Endothelial cell (in vitro differentiated cells): ENCODE data around the gene ZNF837. TPM values are rescaled to one million over a fixed set of nuclear protein-coding genes. Genes with fewer than 3 reads are reported as not detected.

Source experiments
- DNase-seq: peaks from one replicate; pipeline ENCODE4 v3.0.0; 2021; ENCODE audit warnings: low spot score
- H3K27ac Mint-ChIP-seq: one replicate; pipeline ENCODE4 v1.8.0; 2021; ENCODE audit warnings: mixed read lengths, inconsistent platforms; ENCODE audit not compliant: unreplicated experiment
- H3K27me3 Mint-ChIP-seq: one replicate; pipeline ENCODE4 v1.8.0; 2021; ENCODE audit warnings: mild to moderate bottlenecking, moderate library complexity, mixed read lengths, inconsistent platforms; ENCODE audit not compliant: unreplicated experiment
- H3K36me3 Mint-ChIP-seq: one replicate; pipeline ENCODE4 v1.8.0; 2021; ENCODE audit warnings: mild to moderate bottlenecking, low read depth, mixed read lengths, inconsistent platforms; ENCODE audit not compliant: unreplicated experiment
- H3K4me1 Mint-ChIP-seq: one replicate; pipeline ENCODE4 v1.8.0; 2021; ENCODE audit warnings: mild to moderate bottlenecking, mixed read lengths, inconsistent platforms; ENCODE audit not compliant: unreplicated experiment
- H3K4me3 Mint-ChIP-seq: one replicate; pipeline ENCODE4 v1.8.0; 2021; ENCODE audit warnings: mild to moderate bottlenecking, mixed read lengths, inconsistent platforms; ENCODE audit not compliant: unreplicated experiment
- H3K9me3 Mint-ChIP-seq: one replicate; pipeline ENCODE4 v1.8.0; 2021; ENCODE audit warnings: mixed read lengths, inconsistent platforms; ENCODE audit not compliant: unreplicated experiment
- CTCF ChIP-seq: fragments of 200-600 bp; sonication (generic); IDR thresholded peaks from one replicate; pipeline ENCODE4 v1.5.0; 2021; ENCODE audit warnings: antibody characterized with exemption; ENCODE audit not compliant: unreplicated experiment
- total RNA-seq: library from RNA; stranded (reverse); fragmentation: NEBNext Ultra II Directional; extraction: Animal tissue kit (Norgen Biotek cat#: 25700); gene quantifications from one replicate; pipeline ENCODE4 v1.2.1, GENCODE V29; 2021; ENCODE audit not compliant: unreplicated experiment

Gene ZNF837
- total RNA-seq, 1 donor from 2014 or later: 4.5 TPM

- Mint-ChIP-seq H3K36me3 (peaks cover 19% of the 10 kb centered on the region), H3K9me3 (no peaks in the 10 kb centered on the region), H3K4me3 (no peak overlapping the region), H3K27me3 (peaks cover 10% of the 10 kb centered on the region), H3K27ac (no peak overlapping the region), H3K4me1 (peaks cover 4% of the 10 kb centered on the region)
- TF ChIP-seq CTCF: no peak
- DNase-seq: no peak
Measured at GRCh38 chr19:58395979-58396627, 15.3 kb upstream of the ZNF837 start.

GRCh38 chr19:58395220-58395978 lies 14.6 kb upstream of the ZNF837 start, which contains the start of gene RNF225:
Gene RNF225, plus strand, starts transcription at chr19:58395656. Its CDS starts 434 bp downstream, at chr19:58396090.
- H3K4me3 Mint-ChIP-seq: peak within 1 kb of the TSS; percentile 69
- peaks cover 2% of the 10 kb centered on the region for H3K4me1 Mint-ChIP-seq
- H3K27ac Mint-ChIP-seq: peak within 1 kb of the TSS; percentile 73
- DNase-seq: no peak
- peaks cover 10% of the 10 kb centered on the region for H3K27me3 Mint-ChIP-seq
- no peaks in the 10 kb centered on the region for H3K9me3 Mint-ChIP-seq
- peaks cover 23% of the 10 kb centered on the region for H3K36me3 Mint-ChIP-seq
- TF ChIP-seq CTCF: no peak

GRCh38 chr19:58394821-58395219 lies 14.0 kb upstream of the ZNF837 start:
- H3K4me1 Mint-ChIP-seq: no peaks in the 10 kb centered on the region
- H3K27me3 Mint-ChIP-seq: peaks cover 10% of the 10 kb centered on the region
- H3K9me3 Mint-ChIP-seq: no peaks in the 10 kb centered on the region
- H3K4me3 Mint-ChIP-seq: peak overlapping the region; percentile 69
- H3K27ac Mint-ChIP-seq: peak overlapping the region; percentile 73
- no peak for DNase-seq
- peaks cover 23% of the 10 kb centered on the region for H3K36me3 Mint-ChIP-seq
- TF ChIP-seq CTCF: no peak

GRCh38 chr19:58393725-58394033 lies 12.8 kb upstream of the ZNF837 start:
- Mint-ChIP-seq H3K36me3 (peaks cover 30% of the 10 kb centered on the region), H3K9me3 (no peaks in the 10 kb centered on the region), H3K27me3 (peaks cover 8% of the 10 kb centered on the region), H3K4me3 (peak overlapping the region; percentile 54), H3K4me1 (no peaks in the 10 kb centered on the region), H3K27ac (no peak overlapping the region)
- TF ChIP-seq CTCF: no peak
- no peak for DNase-seq
